Muscle layer of duodenum (tissue), 2 donors: ENCODE results near the gene STYXL1.

Experiments
- H3K27ac ChIP-seq: one replicate; pipeline ENCODE4 v1.7.0; 2013; ENCODE audit warnings: mild to moderate bottlenecking, low read length
- H3K27me3 ChIP-seq: one replicate; pipeline ENCODE4 v1.7.0; 2013; ENCODE audit warnings: low read depth, mild to moderate bottlenecking, control low read depth, low read length
- H3K36me3 ChIP-seq, 2 donors: one replicate each; pipeline ENCODE4 v1.7.0; 2013; ENCODE audit warnings: low read length in 2 of 2, control low read depth in 1 of 2, mild to moderate bottlenecking in 1 of 2; ENCODE audit not compliant: insufficient read depth in 2 of 2, control insufficient read depth in 1 of 2
- H3K4me1 ChIP-seq, 2 donors: one replicate each; pipeline ENCODE4 v1.7.0; 2013; ENCODE audit warnings: low read length in 2 of 2, mild to moderate bottlenecking in 2 of 2, control low read depth in 1 of 2, moderate library complexity in 1 of 2; ENCODE audit not compliant: insufficient read depth in 2 of 2, control insufficient read depth in 1 of 2
- H3K4me3 ChIP-seq, 2 donors: one replicate each; pipeline ENCODE4 v1.7.0; 2013; ENCODE audit warnings: low read length in 2 of 2, low read depth in 1 of 2, mild to moderate bottlenecking in 1 of 2
- H3K9me3 ChIP-seq, 2 donors: one replicate each; pipeline ENCODE4 v1.7.0; 2013; ENCODE audit warnings: low read length in 2 of 2, control low read depth in 1 of 2, mild to moderate bottlenecking in 1 of 2; ENCODE audit not compliant: control insufficient read depth in 1 of 2
- donor health status: healthy.

The STYXL1 gene

GRCh38 chr7:76002139-76002538 is 45.7 kb downstream of the STYXL1 start:
- Histone ChIP-seq H3K36me3 (peaks cover 9 to 16% of the 10 kb centered on the region in 2 donors), H3K9me3 (no peaks in the 10 kb centered on the region), H3K27ac (no peak overlapping the region), H3K4me3 (no peak overlapping the region), H3K27me3 (no peaks in the 10 kb centered on the region), H3K4me1 (no peaks in the 10 kb centered on the region)

- peaks cover 9 to 25% of the 10 kb centered on the region in 2 donors for H3K36me3 ChIP-seq
Observed at GRCh38 chr7:76000566-76000965, 47.2 kb downstream of the STYXL1 start.

GRCh38 chr7:75998038-75998437 is 49.8 kb downstream of the STYXL1 start:
- H3K9me3 ChIP-seq, result no peaks in the 10 kb centered on the region
- peaks cover 2 to 15% of the 10 kb centered on the region in 2 donors for H3K4me1 ChIP-seq
- H3K36me3 ChIP-seq, result peaks cover 0 to 16% of the 10 kb centered on the region in 2 donors
- H3K4me3 ChIP-seq, result no peak overlapping the region
- no peaks in the 10 kb centered on the region for H3K27me3 ChIP-seq
- no peak overlapping the region for H3K27ac ChIP-seq

More at GRCh38 chr7:76000566-76000965, 47.2 kb downstream of the STYXL1 start:
- no peaks in the 10 kb centered on the region for H3K27me3 ChIP-seq
- H3K4me1 ChIP-seq, result peaks cover 0 to 1% of the 10 kb centered on the region in 2 donors
- no peak overlapping the region for H3K27ac ChIP-seq
- no peak overlapping the region for H3K4me3 ChIP-seq
- H3K9me3 ChIP-seq, result no peaks in the 10 kb centered on the region

- Histone ChIP-seq H3K4me3 (no peak overlapping the region), H3K9me3 (no peaks in the 10 kb centered on the region), H3K4me1 (peaks cover 3 to 17% of the 10 kb centered on the region in 2 donors), H3K27ac (no peak overlapping the region), H3K27me3 (no peaks in the 10 kb centered on the region), H3K36me3 (peaks cover 0 to 16% of the 10 kb centered on the region in 2 donors)
Observed at GRCh38 chr7:75996476-75996875, 51.3 kb downstream of the STYXL1 start.

- Histone ChIP-seq H3K27ac (no peak overlapping the region), H3K4me3 (no peak overlapping the region), H3K4me1 (peaks cover 3 to 17% of the 10 kb centered on the region in 2 donors), H3K27me3 (no peaks in the 10 kb centered on the region), H3K9me3 (no peaks in the 10 kb centered on the region), H3K36me3 (peaks cover 0 to 15% of the 10 kb centered on the region in 2 donors)
Observed at GRCh38 chr7:75995996-75996395, 51.8 kb downstream of the STYXL1 start.

GRCh38 chr7:75995052-75995471 is 52.7 kb downstream of the STYXL1 start:
- peaks cover 3 to 19% of the 10 kb centered on the region in 2 donors for H3K4me1 ChIP-seq
- H3K36me3 ChIP-seq, result peaks cover 0 to 9% of the 10 kb centered on the region in 2 donors
- no peaks in the 10 kb centered on the region for H3K9me3 ChIP-seq
- no peaks in the 10 kb centered on the region for H3K27me3 ChIP-seq
- H3K4me3 ChIP-seq, result peak overlapping the region; percentile 67 to 93
- peak overlapping the region; percentile 63 for H3K27ac ChIP-seq

GRCh38 chr7:75994388-75995051 is 53.3 kb downstream of the STYXL1 start, which contains the start of gene TMEM120A:
Gene TMEM120A, minus strand, starts transcription at chr7:75994595. Its CDS starts 25 bp downstream, at chr7:75994570.
- peaks cover 0 to 9% of the 10 kb centered on the region in 2 donors for H3K36me3 ChIP-seq
- peak within 1 kb of the TSS; percentile 67 for H3K27ac ChIP-seq
- H3K4me3 ChIP-seq, result peak within 1 kb of the TSS; percentile 67 to 93
- no peaks in the 10 kb centered on the region for H3K27me3 ChIP-seq
- no peaks in the 10 kb centered on the region for H3K9me3 ChIP-seq
- peaks cover 3 to 24% of the 10 kb centered on the region in 2 donors for H3K4me1 ChIP-seq

GRCh38 chr7:75993689-75994387 is 54.0 kb downstream of the STYXL1 start:
- Histone ChIP-seq H3K9me3 (no peaks in the 10 kb centered on the region), H3K27ac (peak overlapping the region; percentile 67), H3K4me3 (peak overlapping the region; percentile 57 to 93), H3K4me1 (peaks cover 3 to 30% of the 10 kb centered on the region in 2 donors), H3K36me3 (peaks cover 0 to 9% of the 10 kb centered on the region in 2 donors), H3K27me3 (no peaks in the 10 kb centered on the region)

GRCh38 chr7:75992083-75992755 is 55.6 kb downstream of the STYXL1 start:
- Histone ChIP-seq H3K27ac (no peak overlapping the region), H3K4me3 (no peak overlapping the region), H3K27me3 (no peaks in the 10 kb centered on the region), H3K4me1 (peaks cover 3 to 30% of the 10 kb centered on the region in 2 donors), H3K36me3 (peaks cover 0 to 20% of the 10 kb centered on the region in 2 donors), H3K9me3 (no peaks in the 10 kb centered on the region)

- Histone ChIP-seq H3K4me1 (peaks cover 3 to 30% of the 10 kb centered on the region in 2 donors), H3K27ac (no peak overlapping the region)
Observed at GRCh38 chr7:75991531-75992082, 56.2 kb downstream of the STYXL1 start.

More at GRCh38 chr7:75991531-75992082, 56.2 kb downstream of the STYXL1 start:
- H3K36me3 ChIP-seq, result peaks cover 0 to 25% of the 10 kb centered on the region in 2 donors
- H3K9me3 ChIP-seq, result no peaks in the 10 kb centered on the region
- H3K4me3 ChIP-seq, result no peak overlapping the region
- H3K27me3 ChIP-seq, result no peaks in the 10 kb centered on the region
